Trophoblast cell (in vitro differentiated cells and primary cell): ENCODE data around the gene VAPB.

Experiments used
- DNase-seq, 2 donors: peaks; one replicate each; pipeline ENCODE4 v3.0.0-alpha.2; 2016
- H2AFZ ChIP-seq: 2 replicates; pipeline ENCODE4 v1.6.1; 2013; ENCODE audit warnings: low read length, moderate library complexity, mild to moderate bottlenecking; ENCODE audit not compliant: insufficient read depth, poor library complexity
- H2AK5ac ChIP-seq: 2 replicates; pipeline ENCODE4 v1.6.1; 2013; ENCODE audit warnings: mild to moderate bottlenecking, low read length
- H2BK120ac ChIP-seq: 2 replicates; pipeline ENCODE4 v1.6.1; 2013; ENCODE audit warnings: low read length, mild to moderate bottlenecking, moderate library complexity; ENCODE audit not compliant: insufficient read depth, poor library complexity
- H2BK12ac ChIP-seq: 2 replicates; pipeline ENCODE4 v1.6.1; 2013; ENCODE audit warnings: mild to moderate bottlenecking, low read length, moderate library complexity
- H2BK5ac ChIP-seq: 2 replicates; pipeline ENCODE4 v1.6.1; 2013; ENCODE audit warnings: low read length, low read depth, moderate library complexity, mild to moderate bottlenecking; ENCODE audit not compliant: poor library complexity
- H3K14ac ChIP-seq: 2 replicates; pipeline ENCODE4 v1.6.1; 2013; ENCODE audit warnings: mild to moderate bottlenecking, low read length
- H3K18ac ChIP-seq: 2 replicates; pipeline ENCODE4 v1.6.1; 2013; ENCODE audit warnings: mild to moderate bottlenecking, low read length
- H3K23ac ChIP-seq: 2 replicates; pipeline ENCODE4 v1.6.1; 2013; ENCODE audit warnings: low read length
- H3K27ac ChIP-seq: 2 replicates; pipeline ENCODE4 v1.5.1; 2013; ENCODE audit warnings: low read depth, mild to moderate bottlenecking, inconsistent platforms, low read length, moderate library complexity
- H3K27me3 ChIP-seq: 2 replicates; pipeline ENCODE4 v1.6.1; 2013; ENCODE audit warnings: inconsistent platforms, mild to moderate bottlenecking, low read length, moderate library complexity; ENCODE audit not compliant: insufficient read depth
- H3K36me3 ChIP-seq, 2 experiments: 1 replicate in 1 of 2; 2 replicates in 1 of 2; pipeline ENCODE4 v1.6.1; 2013; ENCODE audit warnings: low read length in 2 of 2, mild to moderate bottlenecking in 2 of 2, moderate library complexity in 1 of 2; ENCODE audit not compliant: insufficient read depth in 2 of 2, control insufficient read depth in 1 of 2
- H3K4ac ChIP-seq: 2 replicates; pipeline ENCODE4 v1.6.1; 2013; ENCODE audit warnings: low read depth, mild to moderate bottlenecking, low read length, moderate library complexity
- H3K4me1 ChIP-seq, 2 experiments: 1 replicate in 1 of 2; 2 replicates in 1 of 2; pipeline ENCODE4 v1.6.1; 2013; ENCODE audit warnings: low read length in 2 of 2, mild to moderate bottlenecking in 2 of 2, moderate library complexity in 1 of 2; ENCODE audit not compliant: insufficient read depth in 2 of 2, control insufficient read depth in 1 of 2
- H3K4me2 ChIP-seq: 2 replicates; pipeline ENCODE4 v1.6.1; 2013; ENCODE audit warnings: inconsistent platforms, mild to moderate bottlenecking, low read length, moderate library complexity
- H3K4me3 ChIP-seq: 2 replicates; pipeline ENCODE4 v1.5.1; 2013; ENCODE audit warnings: mild to moderate bottlenecking, low read depth, low read length, inconsistent platforms
- H3K79me1 ChIP-seq: one replicate; pipeline ENCODE4 v1.6.1; 2013; ENCODE audit warnings: low read length
- H3K79me2 ChIP-seq: 2 replicates; pipeline ENCODE4 v1.6.1; 2013; ENCODE audit warnings: low read length, mild to moderate bottlenecking; ENCODE audit not compliant: control insufficient read depth, insufficient read depth, poor library complexity
- H3K9ac ChIP-seq: 2 replicates; pipeline ENCODE4 v1.6.1; 2013; ENCODE audit warnings: mild to moderate bottlenecking, low read length
- H3K9me3 ChIP-seq: 2 replicates; pipeline ENCODE4 v1.6.1; 2013; ENCODE audit warnings: low read depth, mild to moderate bottlenecking, control low read depth, inconsistent platforms, low read length; ENCODE audit not compliant: insufficient read depth
- H4K12ac ChIP-seq: 2 replicates; pipeline ENCODE4 v1.6.1; 2013; ENCODE audit warnings: low read depth, mild to moderate bottlenecking, low read length, moderate library complexity
- H4K8ac ChIP-seq: 2 replicates; pipeline ENCODE4 v1.6.1; 2013; ENCODE audit warnings: low read depth, mild to moderate bottlenecking, low read length, moderate library complexity
- H4K91ac ChIP-seq: one replicate; pipeline ENCODE4 v1.6.1; 2013; ENCODE audit warnings: low read depth, mild to moderate bottlenecking, low read length, moderate library complexity
- WGBS: extraction: QIAGEN DNeasy Blood & Tissue Kit; methylation state at CpG from one replicate; pipeline ENCODE4 v1.1.7; 2013; ENCODE audit warnings: missing lambda C conversion rate; ENCODE audit not compliant: insufficient read length, insufficient coverage; ENCODE audit errors: extremely low coverage; 5-methylcytosine and 5-hydroxymethylcytosine counted together

VAPB gene

GRCh38 chr20:58359441-58359840 lies 29.6 kb upstream of the VAPB start:
- no peak overlapping the region for H4K8ac ChIP-seq
- no peak overlapping the region for H2BK12ac ChIP-seq
- DNase-seq = peak in 1 of 2 donors; percentile 21
- H3K36me3 ChIP-seq = peaks cover 8 to 22% of the 10 kb centered on the region in 2 experiments
- no peak overlapping the region for H3K4me3 ChIP-seq
- no peak overlapping the region for H2AFZ ChIP-seq
- H3K4me1 ChIP-seq = no peaks in the 10 kb centered on the region
- H3K23ac ChIP-seq = no peak overlapping the region
- H3K9me3 ChIP-seq = no peaks in the 10 kb centered on the region
- no peak overlapping the region for H4K12ac ChIP-seq
- H2BK5ac ChIP-seq = no peak overlapping the region
- H3K79me1 ChIP-seq = no peaks in the 10 kb centered on the region
- H3K27ac ChIP-seq = no peak overlapping the region
- no peaks in the 10 kb centered on the region for H3K79me2 ChIP-seq
- no peak overlapping the region for H4K91ac ChIP-seq
- no peak overlapping the region for H3K14ac ChIP-seq
- H3K18ac ChIP-seq = no peak overlapping the region
- no CpG with 5 or more reads among the region's 8 CpGs for WGBS
- H3K9ac ChIP-seq = no peak overlapping the region
- H3K27me3 ChIP-seq = no peaks in the 10 kb centered on the region
- no peak overlapping the region for H3K4ac ChIP-seq
- H2BK120ac ChIP-seq = no peak overlapping the region
- H2AK5ac ChIP-seq = no peak overlapping the region
- H3K4me2 ChIP-seq = no peak overlapping the region

GRCh38 chr20:58360936-58361335 lies 28.1 kb upstream of the VAPB start:
- no peak overlapping the region for H2AK5ac ChIP-seq
- H2AFZ ChIP-seq = no peak overlapping the region
- no peaks in the 10 kb centered on the region for H3K27me3 ChIP-seq
- no peak overlapping the region for H3K23ac ChIP-seq
- no peaks in the 10 kb centered on the region for H3K9me3 ChIP-seq
- no peak overlapping the region for H3K14ac ChIP-seq
- H3K79me2 ChIP-seq = no peaks in the 10 kb centered on the region
- DNase-seq = no peak
- H4K91ac ChIP-seq = no peak overlapping the region
- no peak overlapping the region for H3K4me3 ChIP-seq
- H3K4ac ChIP-seq = no peak overlapping the region
- H3K36me3 ChIP-seq = peaks cover 8 to 14% of the 10 kb centered on the region in 2 experiments
- H3K9ac ChIP-seq = no peak overlapping the region
- no peak overlapping the region for H2BK5ac ChIP-seq
- no peaks in the 10 kb centered on the region for H3K79me1 ChIP-seq
- no peak overlapping the region for H4K8ac ChIP-seq
- no peak overlapping the region for H2BK120ac ChIP-seq
- peaks cover 0 to 3% of the 10 kb centered on the region in 2 experiments for H3K4me1 ChIP-seq
- H4K12ac ChIP-seq = no peak overlapping the region
- H3K27ac ChIP-seq = no peak overlapping the region
- H3K18ac ChIP-seq = no peak overlapping the region
- no peak overlapping the region for H2BK12ac ChIP-seq
- H3K4me2 ChIP-seq = no peak overlapping the region

GRCh38 chr20:58361481-58362205 lies 27.4 kb upstream of the VAPB start:
- Histone ChIP-seq H3K4ac (no peak overlapping the region), H3K79me2 (no peaks in the 10 kb centered on the region), H3K79me1 (no peaks in the 10 kb centered on the region), H2BK5ac (no peak overlapping the region), H3K23ac (no peak overlapping the region), H4K12ac (no peak overlapping the region), H3K4me2 (no peak overlapping the region), H3K4me1 (peaks cover 0 to 3% of the 10 kb centered on the region in 2 experiments), H2BK12ac (no peak overlapping the region), H3K9ac (no peak overlapping the region), H2AK5ac (no peak overlapping the region), H3K27ac (no peak overlapping the region), H4K91ac (no peak overlapping the region), H4K8ac (no peak overlapping the region), H2AFZ (no peak overlapping the region), H3K36me3 (peaks cover 8 to 13% of the 10 kb centered on the region in 2 experiments), H2BK120ac (no peak overlapping the region), H3K4me3 (no peak overlapping the region), H3K9me3 (no peaks in the 10 kb centered on the region), H3K18ac (no peak overlapping the region), H3K14ac (no peak overlapping the region), H3K27me3 (no peaks in the 10 kb centered on the region)
- no CpG with 5 or more reads among the region's 9 CpGs for WGBS
- DNase-seq = peak in 1 of 2 donors; percentile 78

- Histone ChIP-seq H2BK12ac (no peak overlapping the region), H3K79me2 (no peaks in the 10 kb centered on the region), H4K12ac (no peak overlapping the region), H4K91ac (no peak overlapping the region), H3K9ac (no peak overlapping the region), H3K4me3 (no peak overlapping the region), H3K4ac (no peak overlapping the region), H3K36me3 (peaks cover 8 to 12% of the 10 kb centered on the region in 2 experiments), H3K79me1 (no peaks in the 10 kb centered on the region), H3K9me3 (no peaks in the 10 kb centered on the region), H4K8ac (no peak overlapping the region), H3K14ac (no peak overlapping the region), H2BK5ac (no peak overlapping the region), H3K27me3 (no peaks in the 10 kb centered on the region), H3K18ac (no peak overlapping the region), H2BK120ac (no peak overlapping the region), H2AFZ (no peak overlapping the region), H3K27ac (no peak overlapping the region), H3K4me2 (no peak overlapping the region), H3K23ac (no peak overlapping the region), H2AK5ac (no peak overlapping the region), H3K4me1 (peaks cover 2 to 3% of the 10 kb centered on the region in 2 experiments)
- WGBS = no CpG with 5 or more reads among the region's 1 CpG
- no peak for DNase-seq
These were observed 26.9 kb upstream of the VAPB start for GRCh38 chr20:58362206-58362516.
